ENCODE results near the gene HOXA11. TPM values are rescaled to one million over a fixed set of nuclear protein-coding genes. Genes with fewer than 3 reads are reported as not detected.

Gene HOXA11
- total and polyA plus RNA-seq, 2 of the 4 experiments (the other 2 are of a cell fraction) = 0.05 TPM; not detected in 1

GRCh38 chr7:27197137-27198042, 12.4 kb upstream of the HOXA11 start (continued):
- TF ChIP-seq ELK1 (IDR thresholded peaks at IDR 0.05; ENCODE audit: borderline replicate concordance, low read depth, low read length) = no peak

- no peak overlapping the region for H3K4me3 ChIP-seq (ENCODE audit: insufficient read depth, low read depth, low read length)
Measured at GRCh38 chr7:27196287-27196767, 11.3 kb upstream of the HOXA11 start.

More at GRCh38 chr7:27196287-27196767, 11.3 kb upstream of the HOXA11 start:
- H2BK20ac ChIP-seq (ENCODE audit: low read depth, low read length) = no peak overlapping the region
- no peak overlapping the region for H2BK15ac ChIP-seq (ENCODE audit: low read depth, low read length)
- no peak overlapping the region for H2AK9ac ChIP-seq (replicated peaks; ENCODE audit: low read depth, low read length, poor library complexity)
- BruUV-seq (replicated peaks) = no TSS peak
- peak; percentile 41; the same call in 1 of the 2 replicates for ATAC-seq (ENCODE audit: low read depth)
- no peaks in the 10 kb centered on the region for H3K4me1 ChIP-seq (ENCODE audit: control insufficient read depth, insufficient read depth, low read length)
- H2BK5ac ChIP-seq (ENCODE audit: low read depth, low read length, poor library complexity, severe bottlenecking) = no peak overlapping the region
- H3K9ac ChIP-seq (ENCODE audit: low read depth, low read length) = no peak overlapping the region
- no peak overlapping the region for H2BK120ac ChIP-seq (ENCODE audit: low read depth, low read length)
- H4K8ac ChIP-seq (ENCODE audit: low read depth in 2 of 2, low read length in 2 of 2) = no peak overlapping the region
- DNase-seq = peak; percentile 71
- H3K23ac ChIP-seq (ENCODE audit: low read depth, low read length) = no peak overlapping the region
- H3K79me1 ChIP-seq (ENCODE audit: low read depth in 1 of 2, low read length in 2 of 2) = no peaks in the 10 kb centered on the region
- H3K27ac ChIP-seq (ENCODE audit: insufficient read depth, low read length) = no peak overlapping the region
- no peak overlapping the region for H3K18ac ChIP-seq (ENCODE audit: low read depth, low read length)
- no peak overlapping the region for H4K5ac ChIP-seq (ENCODE audit: low read depth, low read length)
- peaks cover 5% of the 10 kb centered on the region; the same call in 1 of the 2 replicates for H3K9me3 ChIP-seq (ENCODE audit: control insufficient read depth, insufficient read depth, low read length)
- ChIA-PET CTCF (interaction anchor here (0.5 to 2.2 kb wide), 19 partner anchors 9 to 1489 kb away, joined by 3 to 10 read pairs (median 3); no protein-coding TSS in a partner anchor), POLR2A (ENCODE audit: unreplicated experiment) (no interaction called here)
- dilution Hi-C loops (cut with HindIII; ENCODE audit: low sequenced_read_pairs, unreplicated experiment) = no loop called here
- intact Hi-C loops (cut with micrococcal nuclease) = loop anchor here (1.0 to 10.0 kb wide), 12 partner anchors 380 to 1908 kb away; partner anchors contain the start of genes HIBADH and TAX1BP1
- no peak overlapping the region for H2AFZ ChIP-seq (replicated peaks; ENCODE audit: low read length, poor library complexity)
- no peak overlapping the region for H2AK5ac ChIP-seq (ENCODE audit: low read depth, low read length)
- no peak overlapping the region for H3K4ac ChIP-seq (ENCODE audit: low read depth, low read length)
- H3K27me3 ChIP-seq (ENCODE audit: control insufficient read depth, insufficient read depth, low read length) = peaks cover 86% of the 10 kb centered on the region
- no peak overlapping the region for H4K91ac ChIP-seq (ENCODE audit: insufficient read depth, low read depth, low read length)
- 0 out of 2 replicates have a peak, but pooled peaks cover 5% of the 10 kb centered on the region for H3K9me1 ChIP-seq (ENCODE audit: insufficient read depth, low read length)
- no peaks in the 10 kb centered on the region for H3K36me3 ChIP-seq (ENCODE audit: control insufficient read depth, insufficient read depth, low read length)
- TF ChIP-seq CTCF (conservative IDR thresholded peaks at IDR 0.05; ENCODE audit: low read depth, low read length) (peak; percentile 84), SMC3 (IDR thresholded peaks at IDR 0.05; ENCODE audit: low read depth, low read length) (peak; percentile 84), RCOR1 (IDR thresholded peaks at IDR 0.05; ENCODE audit: insufficient replicate concordance, low read length) (no peak), RAD21 (IDR thresholded peaks at IDR 0.05; ENCODE audit: low read length) (peak; percentile 94), POLR2A (IDR thresholded peaks at IDR 0.05; ENCODE audit: low read depth, low read length) (0 out of 2 replicates have a peak, but pooled peaks have one; percentile 37), USF2 (IDR thresholded peaks at IDR 0.05; ENCODE audit: low read depth, low read length) (no peak)
- in situ Hi-C loops (cut with MboI; ENCODE audit: low sequenced_read_pairs) = loop anchor here (5.0 to 10.0 kb wide), 2 partner anchors 726 to 878 kb away; no protein-coding TSS in a partner anchor
- peaks cover 15% of the 10 kb centered on the region; the same call in 1 of the 2 replicates for H4K20me1 ChIP-seq (ENCODE audit: insufficient read depth, low read length)
- no peak overlapping the region for H3K14ac ChIP-seq (replicated peaks; ENCODE audit: low read depth, low read length)
- H3K56ac ChIP-seq (ENCODE audit: extremely low read depth, insufficient read depth, low read length) = no peak overlapping the region
- no peak overlapping the region for H3K4me2 ChIP-seq (ENCODE audit: low read depth, low read length)
- 5% methylated on average over 5 of the region's 6 CpGs; no CpG with 5 or more reads in 1 of the 2 experiments for WGBS, 2 experiments (ENCODE audit: extremely low coverage in 2 of 2, insufficient read length in 1 of 2)

Data from IMR-90 (cell line).